Measurements from ENCODE around the gene PRPH2. TPM values are rescaled to one million over a fixed set of nuclear protein-coding genes. Genes with fewer than 3 reads are reported as not detected.

The PRPH2 gene
- total and polyA plus RNA-seq, 10 of the 15 experiments (the other 5 are each of a cell fraction or from before 2014, with no cell fraction given) = 0.08 TPM; not detected in 9

- RAD21 ChIA-PET (ENCODE audit: unreplicated experiment) = interaction anchor here (0.5 to 7.0 kb wide), 14 partner anchors 18 to 483 kb away, joined by 3 to 227 read pairs (median 4); partner anchors contain the start of genes BICRAL and RPL7L1
- TSS peak; percentile 94 for BruUV-seq (replicated peaks)
- Histone ChIP-seq H3K4me2 (ENCODE audit: control insufficient read depth, insufficient read depth) (peak within 1 kb of the TSS; percentile 94), H3K9me3 (replicated peaks; ENCODE audit: control insufficient read depth, insufficient read depth, low read length) (no peaks in the 10 kb centered on the region), H3K9ac (ENCODE audit: control insufficient read depth, insufficient read depth, low read length) (peak within 1 kb of the TSS; percentile 100), H3K27ac (ENCODE audit: control insufficient read depth, insufficient read depth) (peak within 1 kb of the TSS; percentile 98), H3K4me3 (peak within 1 kb of the TSS; percentile 100), H3K79me2 (ENCODE audit: control insufficient read depth, insufficient read depth, low read length) (peaks cover 46% of the 10 kb centered on the region), H4K20me1 (ENCODE audit: control insufficient read depth, insufficient read depth) (no peaks in the 10 kb centered on the region), H2AFZ (ENCODE audit: control insufficient read depth, low read depth, low read length) (peak within 1 kb of the TSS; percentile 86), H3K27me3 (replicated peaks in 1 of 2; ENCODE audit: control insufficient read depth in 2 of 2, insufficient read depth in 2 of 2, low read length in 1 of 2) (no peaks in the 10 kb centered on the region), H3K36me3 (ENCODE audit: control insufficient read depth in 2 of 2, insufficient read depth in 2 of 2, low read length in 1 of 2) (no peaks in the 10 kb centered on the region), H3K4me1 (ENCODE audit: control insufficient read depth, insufficient read depth, low read length) (peaks cover 10% of the 10 kb centered on the region)
- intact Hi-C loops (cut with micrococcal nuclease; ENCODE audit: unreplicated experiment) = loop anchor here (1.0 to 2.0 kb wide), 4 partner anchors 25 to 145 kb away; partner anchors contain the start of gene RPL7L1
- SMC1A ChIA-PET (ENCODE audit: uncharacterized antibody, unreplicated experiment) = interaction anchor here (0.7 to 6.6 kb wide), 13 partner anchors 10 to 149 kb away, joined by 3 to 92 read pairs (median 3); no protein-coding TSS in a partner anchor
- peak; percentile 84 for ATAC-seq
- DNase-seq (ENCODE audit: low read depth, low spot score) = peak; percentile 93
- CTCF ChIA-PET = interaction anchor here (0.9 to 2.8 kb wide), 7 partner anchors 20 to 147 kb away, joined by 3 to 15 read pairs (median 3); no protein-coding TSS in a partner anchor
- peak; percentile 97 for FAIRE-seq
- POLR2A ChIA-PET = interaction anchor here (0.6 to 8.4 kb wide), 17 partner anchors 10 to 851 kb away, joined by 3 to 140 read pairs (median 4); partner anchors contain the start of genes BICRAL, KLC4, MRPL2 and USP49
- WGBS (ENCODE audit: insufficient coverage, insufficient replicate concordance, low lambda C conversion rate, missing lambda C conversion rate) = 1% methylated on average over 53 of the region's 57 CpGs
- in situ Hi-C loops (cut with MboI) = no loop called here
- TF ChIP-seq ZNF24 (IDR thresholded peaks at IDR 0.05) = no peak
- peak; percentile 61; the same call in 1 of the 2 replicates for TF ChIP-seq BACH1 (IDR thresholded peaks at IDR 0.05; ENCODE audit: borderline replicate concordance)
- TF ChIP-seq POLR2AphosphoS2 (IDR thresholded peaks at IDR 0.05; ENCODE audit: low read depth, low read length) = peak; percentile 94
- TF ChIP-seq HSF1 (IDR thresholded peaks at IDR 0.05; ENCODE audit: low read depth, low read length) = no peak
- peak; percentile 85 for TF ChIP-seq ATF7 (IDR thresholded peaks at IDR 0.05; ENCODE audit: low read depth)
- TF ChIP-seq PML (IDR thresholded peaks at IDR 0.05; ENCODE audit: low read length) = peak; percentile 96
- TF ChIP-seq LARP7 (IDR thresholded peaks at IDR 0.05) = peak; percentile 64
- TF ChIP-seq SIN3A (IDR thresholded peaks at IDR 0.05; ENCODE audit: low read depth, low read length) = peak; percentile 64
- TF ChIP-seq BCLAF1 (IDR thresholded peaks at IDR 0.05) = peak; percentile 7; the same call in 1 of the 2 replicates
- TF ChIP-seq SPI1 (IDR thresholded peaks at IDR 0.05; ENCODE audit: borderline replicate concordance, insufficient read depth, low read depth, low read length) = peak; percentile 54; the same call in 1 of the 2 replicates
- peak; percentile 21 for TF ChIP-seq MXI1 (IDR thresholded peaks at IDR 0.05; ENCODE audit: low read depth, low read length)
- TF ChIP-seq POLR2A (IDR thresholded peaks at IDR 0.05; ENCODE audit: low read depth, low read length) = peak; percentile 99
- peak; percentile 69 for TF ChIP-seq CBFB (IDR thresholded peaks at IDR 0.05; ENCODE audit: low read depth)
- 0 out of 2 replicates have a peak, but pooled peaks have one; percentile 18 for TF ChIP-seq CBX5 (IDR thresholded peaks at IDR 0.05; ENCODE audit: low read depth)
- no peak for TF ChIP-seq HDGF (IDR thresholded peaks at IDR 0.05)
- peak; percentile 59 for TF ChIP-seq HCFC1 (IDR thresholded peaks at IDR 0.05; ENCODE audit: low read length)
- TF ChIP-seq CHD2 (IDR thresholded peaks at IDR 0.05; ENCODE audit: borderline replicate concordance, low read depth, low read length) = peak; percentile 63
- 0 out of 2 replicates have a peak, but pooled peaks have one; percentile 39 for TF ChIP-seq RBBP5 (conservative IDR thresholded peaks at IDR 0.05)
- TF ChIP-seq RB1 (IDR thresholded peaks at IDR 0.05; ENCODE audit: borderline replicate concordance) = peak; percentile 50; the same call in 1 of the 2 replicates
Observed at GRCh38 chr6:42745640-42746462, 23.5 kb upstream of the PRPH2 start, which contains the start of gene TBCC. TBCC (minus strand) TSS chr6:42746103; CDS start chr6:42746073, 30 bp downstream.

Measured in GM12878 (cell line).